Ectodermal cell (in vitro differentiated cells): ENCODE data around the gene TNFRSF17.
"Not testable (repeated sequence)": the region's sequence is repeated elsewhere in the genome, so short reads cannot be mapped to it uniquely, and the experiment has no call there.

Experiments used
- H3K27ac ChIP-seq: 2 replicates; pipeline ENCODE4 v1.7.0; 2013; ENCODE audit warnings: mild to moderate bottlenecking, low read depth, low read length; ENCODE audit not compliant: insufficient read depth, poor library complexity, severe bottlenecking
- H3K27me3 ChIP-seq: 2 replicates; pipeline ENCODE4 v1.7.0; 2013; ENCODE audit warnings: mild to moderate bottlenecking, low read length; ENCODE audit not compliant: insufficient read depth, control insufficient read depth, poor library complexity, severe bottlenecking
- H3K36me3 ChIP-seq: one replicate; pipeline ENCODE4 v1.7.0; 2013; ENCODE audit warnings: low read length; ENCODE audit not compliant: control insufficient read depth, insufficient read depth
- H3K4me1 ChIP-seq: one replicate; pipeline ENCODE4 v1.7.0; 2013; ENCODE audit warnings: low read length; ENCODE audit not compliant: control insufficient read depth, insufficient read depth
- H3K4me3 ChIP-seq: 2 replicates; pipeline ENCODE4 v1.7.0; 2013; ENCODE audit warnings: low read depth, low read length, control low read depth; ENCODE audit not compliant: insufficient read depth
- H3K9me3 ChIP-seq: 2 replicates; pipeline ENCODE4 v1.7.0; 2013; ENCODE audit warnings: mild to moderate bottlenecking, low read length, moderate library complexity; ENCODE audit not compliant: control insufficient read depth
- WGBS, 2 experiments: methylation state at CpG; one replicate each; pipeline ENCODE4 v1.1.7; 2013; ENCODE audit warnings: missing lambda C conversion rate in 2 of 2; 5-methylcytosine and 5-hydroxymethylcytosine counted together

TNFRSF17 gene

DNA sequence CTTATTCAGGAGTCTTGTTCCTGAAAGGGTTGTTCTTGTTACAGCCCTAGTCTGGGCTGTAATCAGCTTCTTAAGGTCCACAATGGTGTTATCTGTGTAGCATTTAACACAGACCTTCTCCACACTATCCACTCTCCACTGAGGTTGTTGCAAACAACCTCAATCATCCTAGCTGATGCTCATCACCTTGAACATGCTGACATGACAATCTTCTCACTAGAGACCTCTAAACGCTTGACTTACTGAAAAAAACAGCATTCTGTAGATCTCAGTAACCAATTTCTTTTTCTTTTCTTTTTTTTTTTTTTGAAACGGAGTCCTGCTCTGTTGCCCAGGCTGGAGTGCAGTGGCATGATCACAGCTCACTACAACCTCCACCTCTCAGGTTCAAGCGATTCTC lies 3.6 kb downstream of the TNFRSF17 start:
- Histone ChIP-seq H3K4me1 (no peaks in the 10 kb centered on the region), H3K9me3 (no peaks in the 10 kb centered on the region), H3K27ac (no peak overlapping the region), H3K4me3 (no peak overlapping the region), H3K27me3 (no peaks in the 10 kb centered on the region), H3K36me3 (no peaks in the 10 kb centered on the region)
- 84 to 89% methylated on average over 3 of the region's 3 CpGs for WGBS, 2 experiments

DNA sequence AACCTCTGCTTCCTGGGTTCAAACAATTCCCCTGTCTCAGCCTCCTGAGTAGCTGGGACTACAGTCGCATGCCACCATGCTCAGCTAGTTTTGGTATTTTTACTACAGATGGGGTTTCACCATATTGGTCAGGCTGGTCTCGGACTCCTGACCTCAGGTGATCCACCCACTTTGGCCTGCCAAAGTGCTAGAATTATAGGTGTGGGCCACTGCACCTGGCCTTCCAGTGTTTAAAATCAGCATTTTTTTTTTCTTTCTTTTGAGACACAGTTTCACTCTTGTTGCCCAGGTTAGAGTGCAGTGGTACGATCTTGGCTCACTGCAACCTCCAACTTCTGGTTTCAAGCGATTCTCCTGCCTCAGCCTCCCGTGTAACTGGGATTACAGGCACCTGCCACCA lies 5.3 kb downstream of the TNFRSF17 start:
- H3K36me3 ChIP-seq, H3K9me3 ChIP-seq, H3K4me1 ChIP-seq, H3K27ac ChIP-seq, H3K27me3 ChIP-seq, H3K4me3 ChIP-seq: not testable (repeated sequence)
- WGBS, 2 experiments: 90% methylated on average over 5 of the region's 5 CpGs

DNA sequence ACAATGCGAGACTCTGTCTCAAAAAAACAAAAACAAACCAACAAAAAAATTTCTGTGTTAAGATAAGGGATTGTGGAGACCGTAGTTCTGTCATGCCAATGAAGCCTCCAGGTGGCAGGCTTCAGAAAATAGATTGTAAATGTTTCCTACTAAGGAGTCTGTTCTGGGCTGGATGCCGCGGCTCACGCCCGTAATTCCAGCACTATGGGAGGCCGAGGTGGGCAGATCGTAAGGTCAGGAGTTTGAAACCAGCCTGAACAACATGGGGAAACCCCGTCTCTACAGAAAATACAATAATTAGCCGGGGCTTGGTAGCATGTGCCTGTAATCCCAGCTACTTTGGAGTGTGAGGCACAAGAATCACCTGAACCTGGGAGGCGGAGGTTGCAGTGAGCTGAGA lies 7.1 kb downstream of the TNFRSF17 start:
- Histone ChIP-seq H3K4me1 (no peaks in the 10 kb centered on the region), H3K4me3 (no peak overlapping the region), H3K9me3 (no peaks in the 10 kb centered on the region), H3K27me3 (no peaks in the 10 kb centered on the region), H3K27ac (no peak overlapping the region), H3K36me3 (no peaks in the 10 kb centered on the region)
- whole genome bisulfite sequencing, 2 experiments: 78 to 79% methylated on average over 10 to 11 of the region's 11 CpGs

DNA sequence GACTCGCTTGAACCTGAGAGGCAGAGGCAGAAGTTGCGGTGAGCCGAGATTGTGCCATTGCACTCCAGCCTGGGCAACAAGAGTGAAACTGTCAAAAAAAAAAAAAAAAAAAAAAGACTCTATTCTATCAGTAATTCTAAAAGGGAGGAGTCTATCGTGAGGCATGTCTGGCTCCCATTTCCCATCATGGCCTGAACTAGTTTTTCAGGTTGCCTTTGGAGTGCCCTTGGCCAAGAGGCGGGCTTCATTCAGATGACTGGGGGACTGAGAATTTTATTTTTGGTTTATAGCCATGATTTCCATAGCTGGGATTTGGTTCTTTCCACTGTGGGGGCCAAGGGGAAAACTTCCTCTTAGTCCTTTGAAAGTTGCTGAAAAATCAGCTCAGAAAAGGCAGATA lies 8.1 kb downstream of the TNFRSF17 start:
- Histone ChIP-seq H3K27ac (no peak overlapping the region), H3K4me3 (no peak overlapping the region), H3K9me3 (no peaks in the 10 kb centered on the region), H3K4me1 (peaks cover 5% of the 10 kb centered on the region), H3K27me3 (no peaks in the 10 kb centered on the region), H3K36me3 (no peaks in the 10 kb centered on the region)
- 90 to 93% methylated on average over 5 of the region's 5 CpGs for WGBS, 2 experiments

DNA sequence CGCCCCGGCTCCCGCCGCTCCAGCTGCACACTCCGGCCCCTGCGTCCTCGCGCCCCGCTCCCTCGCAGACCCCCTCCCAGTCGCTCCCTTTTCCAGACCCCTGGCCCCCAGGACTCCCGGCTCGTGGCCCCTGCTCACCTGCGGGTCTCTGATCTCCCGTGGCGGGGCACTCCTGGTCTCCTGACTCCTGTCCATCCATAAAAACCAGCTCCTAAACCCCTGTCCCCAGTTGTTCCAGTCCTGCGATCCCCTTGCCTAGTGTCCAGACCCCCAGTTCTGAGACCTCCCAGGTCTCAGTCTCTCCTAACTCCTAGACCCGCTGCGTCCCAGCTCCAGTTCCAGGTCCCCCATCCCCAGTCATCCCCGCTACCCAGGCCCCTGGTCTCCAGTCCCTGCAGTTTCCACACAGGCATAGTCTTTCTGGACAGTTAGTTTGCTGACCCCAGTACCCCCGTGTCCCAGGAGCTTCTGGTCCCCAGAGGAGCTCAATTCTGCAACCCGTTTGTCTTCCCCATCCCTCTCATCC lies 11.9 kb downstream of the TNFRSF17 start:
- no peaks in the 10 kb centered on the region for H3K9me3 ChIP-seq
- peak overlapping the region; percentile 94 for H3K4me3 ChIP-seq
- H3K27ac ChIP-seq: no peak overlapping the region
- no peaks in the 10 kb centered on the region for H3K36me3 ChIP-seq
- WGBS, 2 experiments: 1 to 2% methylated on average over 22 of the region's 22 CpGs
- peaks cover 5% of the 10 kb centered on the region for H3K4me1 ChIP-seq
- H3K27me3 ChIP-seq: no peaks in the 10 kb centered on the region

DNA sequence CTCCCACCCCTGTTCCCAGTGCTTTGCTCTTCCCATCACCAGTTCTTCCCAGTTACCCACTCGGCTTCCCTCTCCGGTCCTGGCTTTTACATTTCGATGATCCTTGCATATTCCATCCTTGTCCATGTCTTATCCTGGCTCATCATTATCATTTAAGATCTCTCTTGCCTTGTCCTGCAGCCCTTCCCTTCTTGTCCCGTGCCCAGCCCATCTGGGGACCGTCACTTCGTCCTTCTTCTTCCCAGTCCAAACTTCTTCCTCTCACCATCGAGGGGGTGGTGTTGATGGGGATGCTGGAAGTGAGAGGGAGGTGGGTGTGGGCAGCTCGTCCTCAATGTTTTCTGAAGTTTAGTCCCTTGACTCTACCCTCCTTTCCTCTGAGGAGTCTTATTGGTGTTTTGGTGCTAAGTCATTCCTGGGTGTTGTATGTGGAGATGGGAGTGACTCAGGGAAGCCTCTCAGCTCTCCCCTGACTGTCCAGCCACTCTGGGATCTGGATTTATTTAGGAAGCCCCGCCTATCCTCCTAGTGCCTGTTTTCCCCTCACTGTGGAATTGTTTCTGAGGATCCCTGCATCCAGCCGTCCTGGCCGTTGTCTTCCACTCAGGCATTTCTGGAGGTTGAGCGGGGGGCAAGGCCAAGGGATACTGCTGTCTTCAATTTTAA lies 12.5 kb downstream of the TNFRSF17 start:
- Histone ChIP-seq H3K27ac (no peak overlapping the region), H3K4me3 (peak overlapping the region; percentile 94), H3K4me1 (peaks cover 5% of the 10 kb centered on the region), H3K9me3 (no peaks in the 10 kb centered on the region), H3K36me3 (no peaks in the 10 kb centered on the region), H3K27me3 (no peaks in the 10 kb centered on the region)
- WGBS, 2 experiments: 50 to 62% methylated on average over 10 to 12 of the region's 12 CpGs

DNA sequence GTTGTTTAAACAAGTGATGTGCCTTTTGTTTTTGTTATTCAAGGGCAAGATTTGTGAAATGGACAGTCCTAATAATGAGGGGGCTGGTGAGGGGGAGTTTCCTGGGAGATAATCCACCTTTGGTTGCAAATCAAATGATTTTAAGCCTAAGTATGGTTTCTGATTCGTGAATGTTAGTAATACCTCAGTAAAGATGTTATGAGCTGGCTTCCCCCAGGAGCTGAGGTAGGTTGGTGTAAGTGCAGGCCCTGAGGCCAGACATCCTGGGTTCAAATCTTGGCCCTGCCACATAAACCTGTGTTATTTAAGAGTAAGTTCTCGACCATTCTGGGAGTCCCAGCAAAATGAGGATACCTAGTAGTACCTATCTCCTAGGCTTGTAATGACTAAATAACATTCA lies 13.1 kb downstream of the TNFRSF17 start:
- Histone ChIP-seq H3K27me3 (no peaks in the 10 kb centered on the region), H3K36me3 (no peaks in the 10 kb centered on the region), H3K4me1 (peaks cover 5% of the 10 kb centered on the region), H3K4me3 (no peak overlapping the region), H3K9me3 (no peaks in the 10 kb centered on the region), H3K27ac (no peak overlapping the region)
- 93 to 98% methylated on average over 2 of the region's 2 CpGs for WGBS, 2 experiments

DNA sequence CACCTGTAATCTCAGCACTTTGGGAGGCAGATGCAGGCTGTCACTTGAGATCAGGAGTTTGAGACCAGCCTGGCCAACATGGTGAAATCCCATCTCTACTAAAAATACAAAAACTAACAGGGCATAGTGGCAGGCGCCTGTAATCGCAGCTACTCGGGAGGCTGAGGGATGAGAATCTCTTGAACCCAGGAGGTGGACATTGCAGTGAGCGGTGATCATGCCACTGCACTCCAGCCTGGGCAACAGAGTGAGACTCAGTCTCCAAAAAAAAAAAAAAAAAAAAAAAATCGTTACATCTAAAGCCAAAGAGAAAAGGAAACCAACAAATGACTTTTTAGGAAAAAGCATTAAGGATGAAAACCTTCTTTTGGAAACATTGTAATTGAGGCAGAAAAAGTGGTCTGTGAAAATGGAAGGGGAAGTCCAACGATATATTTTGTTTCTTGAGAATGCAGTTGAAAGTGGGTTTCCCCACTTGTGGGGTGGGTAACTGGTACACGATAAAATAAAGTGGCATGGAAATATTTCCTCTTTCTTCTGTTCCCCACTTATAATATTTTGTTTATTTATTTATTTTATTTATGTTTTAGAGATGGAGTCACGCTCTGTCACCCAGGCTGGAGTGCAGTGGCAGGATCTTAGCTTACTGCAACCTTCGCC lies 14.1 kb downstream of the TNFRSF17 start:
- Histone ChIP-seq H3K27me3 (no peaks in the 10 kb centered on the region), H3K4me1 (peaks cover 5% of the 10 kb centered on the region), H3K4me3 (no peak overlapping the region), H3K9me3 (no peaks in the 10 kb centered on the region), H3K36me3 (no peaks in the 10 kb centered on the region), H3K27ac (no peak overlapping the region)
- WGBS, 2 experiments: 91% methylated on average over 7 to 8 of the region's 9 CpGs

DNA sequence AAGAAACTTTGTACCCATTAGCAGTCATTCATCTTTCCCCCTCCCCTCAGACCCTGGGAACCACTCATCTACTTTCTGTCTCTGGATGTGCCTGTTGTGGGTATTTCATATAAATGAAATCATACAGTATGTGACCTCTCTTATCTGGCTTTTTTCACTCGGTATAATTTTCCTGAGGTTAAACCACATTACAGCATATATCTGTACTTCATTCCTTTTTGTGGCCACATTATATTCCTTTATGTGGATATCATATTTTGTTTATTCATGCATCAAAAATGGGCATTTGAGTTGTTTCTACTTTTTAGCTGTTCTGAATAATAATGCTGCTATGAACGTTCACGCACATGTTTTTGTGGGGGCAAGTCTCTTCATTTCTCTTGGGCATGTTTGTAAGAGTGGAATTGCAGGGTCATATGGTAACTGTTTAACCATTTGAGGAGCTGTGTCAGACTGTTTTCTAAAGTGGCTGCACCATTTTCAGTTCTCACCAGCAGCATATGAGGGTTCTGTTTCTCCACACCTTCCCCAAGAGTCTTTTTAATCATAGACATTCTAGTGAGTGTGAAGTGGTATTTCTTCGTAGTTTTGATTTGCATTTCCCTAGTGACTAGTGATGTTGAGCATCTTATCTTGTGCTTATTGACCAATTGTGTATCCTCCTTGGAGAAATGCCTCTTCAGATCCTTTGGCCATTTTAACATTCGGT lies 15.3 kb downstream of the TNFRSF17 start:
- no peak overlapping the region for H3K27ac ChIP-seq
- WGBS, 2 experiments: 93 to 99% methylated on average over 4 to 5 of the region's 5 CpGs
- H3K27me3 ChIP-seq: no peaks in the 10 kb centered on the region
- no peaks in the 10 kb centered on the region for H3K36me3 ChIP-seq
- H3K9me3 ChIP-seq: no peaks in the 10 kb centered on the region
- no peak overlapping the region for H3K4me3 ChIP-seq
- H3K4me1 ChIP-seq: peaks cover 5% of the 10 kb centered on the region

DNA sequence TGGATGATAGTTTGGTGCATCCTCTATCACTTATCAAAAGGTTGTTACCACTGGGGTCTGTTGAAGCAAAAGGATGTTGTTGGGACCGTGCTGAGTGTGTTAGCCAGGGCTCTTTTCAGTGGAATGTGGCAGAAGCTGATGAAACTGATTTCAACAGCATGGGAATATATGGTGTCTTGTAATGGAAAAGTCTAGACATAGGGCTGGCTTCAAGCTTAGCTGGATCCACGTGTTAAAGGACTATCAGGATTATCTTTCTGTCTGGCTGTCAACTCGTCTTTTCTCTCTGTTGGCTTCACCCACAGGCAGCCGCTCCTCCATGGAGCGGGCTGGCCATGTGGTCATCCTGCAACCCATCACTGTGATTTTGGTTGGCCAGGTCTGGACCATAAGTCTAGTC lies 20.2 kb downstream of the TNFRSF17 start:
- H3K36me3 ChIP-seq: no peaks in the 10 kb centered on the region
- no peaks in the 10 kb centered on the region for H3K4me1 ChIP-seq
- H3K4me3 ChIP-seq: no peak overlapping the region
- no peaks in the 10 kb centered on the region for H3K9me3 ChIP-seq
- no peaks in the 10 kb centered on the region for H3K27me3 ChIP-seq
- WGBS, 2 experiments: 67 to 74% methylated on average over 5 of the region's 5 CpGs
- no peak overlapping the region for H3K27ac ChIP-seq
